Erythroblast (primary cell): Measurements from ENCODE around the gene FLYWCH1.

Experiments used
- GATA1 ChIP-seq: IDR thresholded peaks from 2 replicates; pipeline ENCODE4 v1.6.1; 2011; ENCODE audit warnings: low read depth, mild to moderate bottlenecking, control low read depth, low read length, moderate library complexity
- POLR2A ChIP-seq: IDR thresholded peaks from 2 replicates; pipeline ENCODE4 v1.6.1; 2011; ENCODE audit warnings: mild to moderate bottlenecking, low read length

GRCh38 chr16:2968368-2968737 is 56.6 kb downstream of the FLYWCH1 start:
- no peak for TF ChIP-seq POLR2A
- TF ChIP-seq GATA1, result no peak
